NCI-H226 (cell line): Measurements from ENCODE around the gene CASP8.

ENCODE experiments used
- DNase-seq: peaks from one replicate; pipeline ENCODE4 v3.0.0-alpha.2; 2015

The CASP8 gene

DNA sequence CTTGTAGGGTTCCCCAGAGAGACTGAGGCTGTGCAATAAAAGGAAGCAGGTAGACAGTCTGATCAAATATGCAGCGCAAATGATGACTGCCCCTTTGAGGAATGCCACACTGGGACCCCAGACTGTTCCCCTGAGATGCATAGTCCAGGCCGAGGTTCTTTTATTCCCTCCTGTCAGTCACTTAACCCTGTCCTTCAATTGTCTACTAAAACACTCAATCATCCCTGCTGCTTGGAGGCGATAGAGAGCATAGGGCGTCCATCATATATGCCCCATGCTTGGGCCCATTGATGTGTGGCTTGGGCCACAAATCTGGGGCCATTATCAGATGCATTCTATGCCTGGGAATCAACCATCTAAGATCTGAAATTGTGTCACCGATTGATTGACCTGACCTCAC is 15.5 kb upstream of the CASP8 start:
- DNase-seq, result no peak

- no peak for DNase-seq
These were observed 14.1 kb upstream of the CASP8 start for GRCh38 chr2:201246280-201246679.

DNA sequence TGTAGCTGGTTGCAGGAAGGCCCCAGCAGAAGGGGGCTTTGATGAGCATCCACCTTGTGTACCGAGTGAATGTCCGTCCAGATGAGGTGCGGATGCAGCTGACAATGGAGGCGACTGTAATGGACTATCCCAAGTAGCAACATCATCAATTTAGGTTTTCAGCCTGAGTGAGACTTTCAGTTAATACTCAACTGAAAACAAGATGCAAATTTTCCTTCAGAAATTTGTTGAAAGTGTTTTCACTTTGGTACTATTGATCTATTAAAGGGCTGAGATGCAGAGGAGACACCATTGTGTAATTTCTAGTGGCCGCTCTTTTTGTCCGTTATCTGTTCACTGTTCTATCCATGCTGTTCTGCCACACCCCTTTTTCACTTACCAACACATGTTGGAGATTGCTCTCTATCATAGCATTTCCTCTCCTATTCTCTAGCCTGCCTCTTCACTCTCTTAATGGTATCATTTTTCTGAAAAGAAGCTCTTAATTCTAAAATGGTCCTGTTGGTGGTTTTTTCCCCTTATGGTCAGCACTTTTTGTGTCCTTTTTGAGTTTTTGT is 12.0 kb upstream of the CASP8 start:
- DNase-seq, result no peak

DNA sequence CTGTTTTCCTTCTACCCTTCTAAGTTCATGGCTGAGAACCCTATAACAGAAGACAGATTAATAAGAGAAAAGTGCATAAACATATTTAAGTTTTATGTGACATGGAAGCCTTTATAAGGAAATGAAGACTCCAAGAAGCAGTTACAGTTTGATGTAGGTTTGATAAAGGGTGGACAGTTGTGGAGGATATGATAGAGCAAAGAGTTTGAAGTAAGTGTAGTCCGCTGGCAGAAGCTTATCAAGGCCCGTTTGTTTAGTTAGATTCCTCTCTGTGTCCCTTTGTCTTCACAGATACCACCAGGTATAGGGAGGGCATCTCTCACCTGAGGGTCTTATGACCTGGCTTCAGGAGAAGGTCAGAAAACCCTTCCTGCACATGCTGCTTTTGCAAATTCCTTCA is 10.4 kb upstream of the CASP8 start:
- DNase-seq, result no peak

DNA sequence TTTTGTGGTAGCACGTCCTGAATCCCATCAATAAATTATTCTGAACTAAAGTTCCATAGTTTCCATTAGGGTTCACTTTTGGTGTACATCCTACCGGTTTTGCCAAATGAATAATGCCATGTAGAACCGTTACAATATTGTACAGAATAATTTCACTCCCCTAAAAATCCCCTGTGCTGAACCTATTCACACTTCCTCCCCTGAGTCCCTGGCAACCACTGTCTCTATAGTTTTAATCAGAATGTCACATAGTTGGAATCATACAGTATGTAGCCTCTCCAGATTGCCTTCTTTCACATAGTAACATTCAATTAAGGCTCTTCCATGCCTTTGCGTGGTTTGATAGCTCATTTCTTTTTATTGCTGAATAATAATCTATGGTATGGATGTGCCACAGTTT is 9.6 kb upstream of the CASP8 start:
- DNase-seq, result no peak

DNA sequence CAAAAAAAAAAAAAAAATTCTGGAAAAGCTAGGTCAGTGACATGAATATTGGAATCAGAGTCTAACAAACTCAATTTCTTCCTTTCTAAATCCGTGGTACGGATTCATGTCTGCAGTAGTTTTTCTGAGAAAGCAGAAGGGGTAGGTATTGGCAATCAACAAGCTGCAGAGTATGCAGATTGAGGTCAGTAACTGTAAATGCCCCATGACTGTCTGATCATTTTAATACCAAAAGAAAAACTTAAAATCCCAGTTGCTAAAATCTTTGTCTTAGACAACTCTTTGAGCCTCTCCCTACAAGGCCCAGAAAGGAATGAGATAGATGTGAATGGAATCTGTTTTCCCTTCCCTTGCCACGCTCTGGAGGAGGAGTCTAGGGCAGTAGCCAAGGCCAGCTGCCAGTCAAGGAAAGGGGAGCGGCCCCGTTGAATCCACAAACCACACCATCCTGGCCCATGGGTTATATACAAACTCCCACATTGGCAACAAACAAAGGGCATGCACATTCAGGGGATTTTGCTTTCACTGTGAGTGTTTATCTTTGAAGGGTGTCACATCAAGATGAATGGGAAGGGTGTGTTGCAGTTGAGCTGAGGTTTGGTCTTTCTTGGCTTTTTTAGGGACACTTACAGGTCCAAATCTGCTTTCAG is 6.1 kb upstream of the CASP8 start:
- peak; percentile 71 for DNase-seq

- no peak for DNase-seq
These were observed 4.8 kb upstream of the CASP8 start for GRCh38 chr2:201255408-201256033.

GRCh38 chr2:201256082-201256481 is 4.3 kb upstream of the CASP8 start:
- DNase-seq, result no peak

GRCh38 chr2:201257381-201257955 is 2.9 kb upstream of the CASP8 start:
- DNase-seq, result peak; percentile 26

DNA sequence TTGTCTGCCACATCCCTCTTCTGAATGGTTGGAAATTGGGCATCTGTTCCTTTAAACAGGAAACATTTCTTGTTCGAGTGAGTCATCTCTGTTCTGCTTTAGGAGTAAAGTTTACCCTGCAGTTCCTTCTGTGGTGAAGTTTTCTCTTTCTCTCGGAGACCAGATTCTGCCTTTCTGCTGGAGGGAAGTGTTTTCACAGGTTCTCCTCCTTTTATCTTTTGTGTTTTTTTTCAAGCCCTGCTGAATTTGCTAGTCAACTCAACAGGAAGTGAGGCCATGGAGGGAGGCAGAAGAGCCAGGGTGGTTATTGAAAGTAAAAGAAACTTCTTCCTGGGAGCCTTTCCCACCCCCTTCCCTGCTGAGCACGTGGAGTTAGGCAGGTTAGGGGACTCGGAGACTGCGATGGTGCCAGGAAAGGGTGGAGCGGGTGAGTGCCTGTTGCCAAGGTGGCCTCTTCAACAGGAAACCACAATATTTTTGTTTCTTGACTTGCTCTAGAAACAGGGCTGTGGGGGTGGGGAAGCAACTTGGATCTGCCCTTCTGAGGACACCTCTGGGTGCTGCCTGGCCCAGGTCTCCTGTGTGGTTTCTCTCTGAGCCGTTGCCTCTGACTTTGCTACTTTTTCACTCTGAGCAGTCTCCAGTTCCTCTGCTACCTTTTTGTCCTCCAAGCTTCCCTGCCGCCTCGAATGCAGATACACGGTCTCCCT is 2.2 kb upstream of the CASP8 start:
- peak; percentile 77 for DNase-seq

GRCh38 chr2:201258666-201259615 is 1.4 kb upstream of the CASP8 start:
- no peak for DNase-seq

DNA sequence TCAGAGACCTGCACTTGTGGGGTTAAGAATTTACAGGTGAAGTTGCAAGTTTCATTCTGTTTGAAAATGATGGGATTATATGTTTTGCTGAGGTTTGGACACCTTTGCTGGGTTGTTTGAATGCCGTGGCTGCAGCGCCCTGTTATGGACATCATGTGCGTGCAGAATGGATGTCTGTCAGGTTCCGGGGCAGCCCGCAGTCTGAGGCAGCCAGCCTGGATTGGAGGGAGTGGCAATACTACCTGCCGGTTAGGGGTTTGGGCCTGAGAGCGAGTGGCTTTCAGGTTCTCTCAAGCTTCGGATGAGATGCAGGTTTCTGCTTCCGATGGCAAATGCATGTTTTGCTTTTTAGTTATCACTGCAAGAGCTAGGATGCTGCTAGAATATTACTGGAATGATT is 1.1 kb downstream of the CASP8 start:
- no peak for DNase-seq

- no peak for DNase-seq
These were observed 1.6 kb downstream of the CASP8 start for GRCh38 chr2:201261906-201262305.

GRCh38 chr2:201262718-201263117 is 2.4 kb downstream of the CASP8 start:
- no peak for DNase-seq

DNA sequence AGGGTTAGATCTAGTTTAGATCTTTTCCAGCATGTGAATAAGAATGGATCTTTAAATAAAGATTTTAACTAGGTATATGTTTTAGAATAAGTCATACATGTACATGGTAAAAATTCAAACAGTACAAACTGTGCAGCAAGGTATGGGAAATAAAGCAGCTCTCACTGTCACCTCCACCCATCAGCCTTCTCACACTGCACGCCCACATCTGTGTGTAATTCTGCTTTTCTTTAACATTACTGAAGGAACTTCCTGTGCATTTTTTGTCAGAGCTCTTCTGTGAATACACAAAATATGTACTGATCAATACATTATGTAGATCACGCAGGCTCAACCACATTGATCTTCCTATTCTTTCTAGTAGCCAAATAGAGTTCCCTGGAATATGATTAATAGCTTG is 3.4 kb downstream of the CASP8 start:
- DNase-seq, result no peak

- no peak for DNase-seq
These were observed 4.3 kb downstream of the CASP8 start for GRCh38 chr2:201264472-201265173.

GRCh38 chr2:201266629-201267028 is 6.3 kb downstream of the CASP8 start:
- DNase-seq, result no peak

- no peak for DNase-seq
These were observed 7.1 kb downstream of the CASP8 start for GRCh38 chr2:201267278-201268030.

DNA sequence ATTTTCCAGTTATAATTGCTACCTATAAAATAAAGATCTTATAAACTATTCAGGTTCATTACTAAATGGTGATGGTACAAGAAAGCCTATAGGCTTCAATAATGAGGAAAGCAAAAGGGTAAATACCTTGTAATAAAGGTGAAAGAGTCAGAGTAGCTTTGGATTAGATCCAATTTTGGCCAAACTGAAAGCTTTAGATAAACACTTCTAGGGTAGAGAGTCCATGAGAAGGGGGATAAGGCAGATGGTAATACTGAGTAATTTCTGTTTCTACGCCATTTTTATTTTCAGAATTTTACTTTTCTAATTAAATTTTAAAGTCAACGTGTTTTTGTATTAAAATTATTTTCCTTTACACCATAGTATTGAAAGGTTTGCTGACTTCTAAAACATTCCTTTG is 9.4 kb downstream of the CASP8 start:
- no peak for DNase-seq

DNA sequence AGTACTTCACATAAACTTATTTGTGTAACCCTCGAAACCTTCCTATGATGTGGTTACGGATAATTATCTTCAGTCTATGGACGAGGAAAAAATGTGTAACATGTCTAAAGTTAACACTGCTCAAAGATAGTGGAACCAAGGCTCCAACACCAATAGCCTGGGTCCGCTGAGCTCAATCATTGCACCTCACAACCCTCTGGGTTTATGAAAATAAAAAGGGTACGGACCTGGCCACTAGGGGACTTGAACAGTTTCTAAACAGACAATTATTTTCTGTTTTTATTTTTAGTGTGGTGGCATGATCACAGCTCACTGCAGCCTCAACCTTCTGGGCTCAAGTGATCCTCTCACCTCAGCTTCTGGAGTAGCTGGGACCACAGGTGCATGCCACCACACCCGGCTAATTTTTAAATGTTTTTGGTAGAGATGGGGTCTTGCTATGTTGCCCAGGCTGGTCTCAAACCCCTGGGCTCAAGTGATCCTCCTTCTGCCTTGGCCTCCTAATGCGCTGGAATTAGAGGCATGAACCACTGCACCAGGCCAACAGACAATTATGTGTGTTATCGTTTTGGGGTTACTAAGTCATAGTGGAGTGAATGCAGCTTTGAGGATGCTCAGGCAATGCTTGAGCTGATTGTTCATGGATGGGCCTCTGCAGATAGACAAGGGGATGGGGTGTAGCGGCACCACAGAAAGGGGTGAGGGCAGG is 10.1 kb downstream of the CASP8 start:
- no peak for DNase-seq
